Kidney capillary endothelial cell (primary cell): ENCODE measurements around the gene SLC9A9.
"Not testable (repeated sequence)": the region's sequence is repeated elsewhere in the genome, so short reads cannot be mapped to it uniquely, and the experiment has no call there.

Experiments
- DNase-seq: peaks from one replicate; pipeline ENCODE4 v3.0.0-alpha.2; 2018; ENCODE audit warnings: low spot score

SLC9A9 gene

GRCh38 chr3:143551761-143552160 lies 296.5 kb downstream of the SLC9A9 start:
- no peak for DNase-seq

GRCh38 chr3:143548861-143549497 lies 299.3 kb downstream of the SLC9A9 start:
- no peak for DNase-seq

GRCh38 chr3:143548393-143548792 lies 299.9 kb downstream of the SLC9A9 start:
- DNase-seq, result no peak

- no peak for DNase-seq
These were observed 309.7 kb downstream of the SLC9A9 start for GRCh38 chr3:143538577-143538981.

- DNase-seq, result no peak
These were observed 310.2 kb downstream of the SLC9A9 start for GRCh38 chr3:143538061-143538460.

- DNase-seq, result no peak
These were observed 311.3 kb downstream of the SLC9A9 start for GRCh38 chr3:143536817-143537535.

GRCh38 chr3:143535994-143536784 lies 312.1 kb downstream of the SLC9A9 start:
- no peak for DNase-seq

GRCh38 chr3:143533391-143533790 lies 314.9 kb downstream of the SLC9A9 start:
- DNase-seq, result no peak

- no peak for DNase-seq
These were observed 316.2 kb downstream of the SLC9A9 start for GRCh38 chr3:143532091-143532490.

- no peak for DNase-seq
These were observed 317.2 kb downstream of the SLC9A9 start for GRCh38 chr3:143531101-143531500.

- no peak for DNase-seq
These were observed 318.5 kb downstream of the SLC9A9 start for GRCh38 chr3:143529798-143530197.

- DNase-seq, result no peak
These were observed 319.2 kb downstream of the SLC9A9 start for GRCh38 chr3:143529018-143529478.

GRCh38 chr3:143526011-143526545 lies 322.2 kb downstream of the SLC9A9 start:
- no peak for DNase-seq

- DNase-seq, result no peak
These were observed 322.9 kb downstream of the SLC9A9 start for GRCh38 chr3:143525408-143525807.

- no peak for DNase-seq
These were observed 326.5 kb downstream of the SLC9A9 start for GRCh38 chr3:143521803-143522202.

GRCh38 chr3:143517131-143517530 lies 331.1 kb downstream of the SLC9A9 start:
- DNase-seq, result not testable (repeated sequence)

- no peak for DNase-seq
These were observed 333.4 kb downstream of the SLC9A9 start for GRCh38 chr3:143514874-143515273.

GRCh38 chr3:143514109-143514508 lies 334.2 kb downstream of the SLC9A9 start:
- no peak for DNase-seq

GRCh38 chr3:143511174-143511879 lies 336.9 kb downstream of the SLC9A9 start:
- DNase-seq, result no peak

GRCh38 chr3:143510601-143511000 lies 337.7 kb downstream of the SLC9A9 start:
- no peak for DNase-seq

- no peak for DNase-seq
These were observed 340.3 kb downstream of the SLC9A9 start for GRCh38 chr3:143507735-143508580.
